Measurements from ENCODE around the gene PTPRN2.
"Not testable (repeated sequence)": the region's sequence is repeated elsewhere in the genome, so short reads cannot be mapped to it uniquely, and the experiment has no call there.

Gene PTPRN2

GRCh38 chr7:158358926-158359645 is 228.5 kb downstream of the PTPRN2 start:
- intact Hi-C loops (cut with DNase I): no loop called here

GRCh38 chr7:158357898-158358821 is 229.5 kb downstream of the PTPRN2 start:
- intact Hi-C loops (cut with DNase I): no loop called here

More at GRCh38 chr7:158358926-158359645, 228.5 kb downstream of the PTPRN2 start:
- DNase-seq: peak in 5 of 42 donors; percentile 1 to 39 (median 8)

GRCh38 chr7:158357106-158357897 is 230.3 kb downstream of the PTPRN2 start:
- intact Hi-C loops (cut with DNase I): no loop called here
- peak in 11 of 42 donors; percentile 8 to 59 (median 39) for DNase-seq

More at GRCh38 chr7:158357898-158358821, 229.5 kb downstream of the PTPRN2 start:
- peak in 5 of 42 donors; percentile 11 to 43 (median 32) for DNase-seq

GRCh38 chr7:158356454-158356853 is 231.2 kb downstream of the PTPRN2 start:
- peak in 4 of 42 donors; percentile 0 to 21 (median 16) for DNase-seq
- intact Hi-C loops (cut with DNase I): no loop called here

GRCh38 chr7:158355456-158356065 is 232.1 kb downstream of the PTPRN2 start:
- intact Hi-C loops (cut with DNase I): no loop called here
- peak in 6 of 42 donors; percentile 12 to 47 (median 31) for DNase-seq

- intact Hi-C loops (cut with DNase I): no loop called here
- no peak for DNase-seq
These were observed 232.8 kb downstream of the PTPRN2 start for GRCh38 chr7:158354861-158355260.

GRCh38 chr7:158353606-158354570 is 233.7 kb downstream of the PTPRN2 start:
- intact Hi-C loops (cut with DNase I): no loop called here
- peak in 4 of 42 donors; percentile 11 to 41 (median 31) for DNase-seq

- intact Hi-C loops (cut with DNase I): not testable (repeated sequence)
- peak in 2 of 42 donors; percentile 0 to 14 for DNase-seq
These were observed 235.5 kb downstream of the PTPRN2 start for GRCh38 chr7:158351899-158352729.

GRCh38 chr7:158351481-158351880 is 236.1 kb downstream of the PTPRN2 start:
- intact Hi-C loops (cut with DNase I): no loop called here

GRCh38 chr7:158351051-158351450 is 236.6 kb downstream of the PTPRN2 start:
- DNase-seq: peak in 2 of 42 donors; percentile 3 to 32
- intact Hi-C loops (cut with DNase I): no loop called here

More at GRCh38 chr7:158351481-158351880, 236.1 kb downstream of the PTPRN2 start:
- DNase-seq: peak in 3 of 42 donors; percentile 16 to 33 (median 22)

- intact Hi-C loops (cut with DNase I): no loop called here
- DNase-seq: peak in 3 of 42 donors; percentile 20 to 39 (median 27)
These were observed 237.3 kb downstream of the PTPRN2 start for GRCh38 chr7:158350166-158350900.

GRCh38 chr7:158348446-158348845 is 239.2 kb downstream of the PTPRN2 start:
- no peak for DNase-seq
- intact Hi-C loops (cut with DNase I): no loop called here

- DNase-seq; intact Hi-C loops (cut with DNase I): not testable (repeated sequence)
These were observed 239.6 kb downstream of the PTPRN2 start for GRCh38 chr7:158348039-158348438.

- intact Hi-C loops (cut with DNase I): no loop called here
- peak in 7 of 42 donors; percentile 11 to 63 (median 41) for DNase-seq
These were observed 241.9 kb downstream of the PTPRN2 start for GRCh38 chr7:158345731-158346130.

GRCh38 chr7:158344706-158345300 is 242.8 kb downstream of the PTPRN2 start:
- peak in 3 of 42 donors; percentile 1 to 29 (median 22) for DNase-seq
- intact Hi-C loops (cut with DNase I): no loop called here

All from head of caudate nucleus (tissue), 42 donors.